Prostate gland (tissue), 2 donors: ENCODE measurements around the gene HBA1.

Experiments
- POLR2AphosphoS5 ChIP-seq: sonication (generic); formaldehyde crosslinking; IDR thresholded peaks from one replicate; pipeline ENCODE4 v1.6.1; 2017; ENCODE audit warnings: antibody characterized with exemption
- TF ChIP-seq, protein P1 (sequence below), 4 experiments: fragments of 200-600 bp in 2 of 4; fragments of 450-650 bp in 2 of 4; sonication (generic) in 2 of 4; IDR thresholded peaks; 1 replicate in 3 of 4; 2 replicates in 1 of 4; pipeline ENCODE4 v1.5.1; 2016 to 2019; ENCODE audit warnings: antibody characterized with exemption in 4 of 4, mild to moderate bottlenecking in 2 of 4, moderate library complexity in 2 of 4

DNA sequence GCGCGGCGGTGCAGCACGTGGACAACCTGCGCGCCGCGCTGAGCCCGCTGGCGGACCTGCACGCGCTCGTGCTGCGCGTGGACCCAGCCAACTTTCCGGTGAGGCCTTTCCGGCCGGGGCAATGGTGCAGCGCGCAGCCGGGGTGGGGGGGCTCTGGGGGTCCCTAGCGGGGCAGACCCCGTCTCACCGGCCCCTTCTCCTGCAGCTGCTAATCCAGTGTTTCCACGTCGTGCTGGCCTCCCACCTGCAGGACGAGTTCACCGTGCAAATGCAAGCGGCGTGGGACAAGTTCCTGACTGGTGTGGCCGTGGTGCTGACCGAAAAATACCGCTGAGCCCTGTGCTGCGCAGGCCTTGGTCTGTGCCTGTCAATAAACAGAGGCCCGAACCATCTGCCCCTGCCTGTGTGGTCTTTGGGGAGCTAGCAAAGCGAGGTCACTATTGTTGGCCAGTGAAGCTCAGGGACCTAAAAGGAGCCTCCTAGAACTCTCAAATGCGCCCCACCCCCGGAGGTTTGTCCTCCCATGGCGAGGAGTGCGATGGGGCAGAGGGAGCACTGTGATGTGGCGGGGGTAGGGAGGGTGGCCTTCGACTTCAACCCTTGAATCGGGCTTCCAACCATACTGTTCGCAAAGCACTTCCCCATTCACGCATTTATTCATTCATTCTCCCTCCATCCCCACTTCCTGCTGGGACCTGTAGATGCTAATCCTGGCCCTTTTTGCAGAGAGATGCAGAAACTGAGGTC, 9.9 kb upstream of the HBA1 start:
- TF ChIP-seq, protein P1, sequence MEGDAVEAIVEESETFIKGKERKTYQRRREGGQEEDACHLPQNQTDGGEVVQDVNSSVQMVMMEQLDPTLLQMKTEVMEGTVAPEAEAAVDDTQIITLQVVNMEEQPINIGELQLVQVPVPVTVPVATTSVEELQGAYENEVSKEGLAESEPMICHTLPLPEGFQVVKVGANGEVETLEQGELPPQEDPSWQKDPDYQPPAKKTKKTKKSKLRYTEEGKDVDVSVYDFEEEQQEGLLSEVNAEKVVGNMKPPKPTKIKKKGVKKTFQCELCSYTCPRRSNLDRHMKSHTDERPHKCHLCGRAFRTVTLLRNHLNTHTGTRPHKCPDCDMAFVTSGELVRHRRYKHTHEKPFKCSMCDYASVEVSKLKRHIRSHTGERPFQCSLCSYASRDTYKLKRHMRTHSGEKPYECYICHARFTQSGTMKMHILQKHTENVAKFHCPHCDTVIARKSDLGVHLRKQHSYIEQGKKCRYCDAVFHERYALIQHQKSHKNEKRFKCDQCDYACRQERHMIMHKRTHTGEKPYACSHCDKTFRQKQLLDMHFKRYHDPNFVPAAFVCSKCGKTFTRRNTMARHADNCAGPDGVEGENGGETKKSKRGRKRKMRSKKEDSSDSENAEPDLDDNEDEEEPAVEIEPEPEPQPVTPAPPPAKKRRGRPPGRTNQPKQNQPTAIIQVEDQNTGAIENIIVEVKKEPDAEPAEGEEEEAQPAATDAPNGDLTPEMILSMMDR (IDR thresholded peaks at IDR 0.05), result no peak
- TF ChIP-seq POLR2AphosphoS5, result no peak
